Loucy (cell line): ENCODE measurements around the gene CXCL14.

Experiments
- H2AFZ ChIP-seq: fragments of 200-600 bp; sonication (generic); 2 replicates; pipeline ENCODE4 v1.6.0; 2016; ENCODE audit warnings: antibody characterized with exemption, mild to moderate bottlenecking, low read length, moderate library complexity
- H3F3A ChIP-seq: fragments of 200-600 bp; 2 replicates; pipeline ENCODE4 v1.6.0; 2016; ENCODE audit warnings: antibody characterized with exemption, low read depth, mild to moderate bottlenecking
- H3K27me3 ChIP-seq: fragments of 200-600 bp; sonication (generic); 2 replicates; pipeline ENCODE4 v1.6.1; 2014; ENCODE audit warnings: low read length, mild to moderate bottlenecking; ENCODE audit not compliant: insufficient read depth, poor library complexity, severe bottlenecking
- H3K36me3 ChIP-seq: fragments of 200-600 bp; sonication (generic); 2 replicates; pipeline ENCODE4 v1.6.1; 2016; ENCODE audit warnings: low read length; ENCODE audit not compliant: insufficient read depth
- H3K4me1 ChIP-seq: fragments of 200-600 bp; sonication (generic); 2 replicates; pipeline ENCODE4 v1.5.1; 2014; ENCODE audit warnings: low read length, mild to moderate bottlenecking; ENCODE audit not compliant: insufficient read depth, poor library complexity, severe bottlenecking
- H3K4me2 ChIP-seq: fragments of 200-600 bp; sonication (generic); 2 replicates; pipeline ENCODE4 v1.6.0; 2014; ENCODE audit warnings: antibody characterized with exemption, low read length, low read depth, mild to moderate bottlenecking; ENCODE audit not compliant: poor library complexity, severe bottlenecking
- H3K4me3 ChIP-seq: fragments of 200-600 bp; sonication (generic); 2 replicates; pipeline ENCODE4 v1.5.1; 2014; ENCODE audit warnings: low read length, mild to moderate bottlenecking, mixed read lengths; ENCODE audit not compliant: poor library complexity, severe bottlenecking
- H3K79me2 ChIP-seq: fragments of 200-600 bp; sonication (generic); 2 replicates; pipeline ENCODE4 v1.6.1; 2014; ENCODE audit warnings: low read length; ENCODE audit not compliant: insufficient read depth
- H3K9ac ChIP-seq: fragments of 200-600 bp; sonication (generic); 2 replicates; pipeline ENCODE4 v1.6.0; 2014; ENCODE audit warnings: mild to moderate bottlenecking, low read depth, low read length, moderate library complexity; ENCODE audit not compliant: poor library complexity, severe bottlenecking
- H3K9me2 ChIP-seq: fragments of 200-600 bp; sonication (generic); replicated peaks from 2 replicates; pipeline ENCODE4 v1.6.1; 2016; ENCODE audit warnings: low read depth, low read length, mixed read lengths
- H3K9me3 ChIP-seq: fragments of 200-600 bp; sonication (generic); 2 replicates; pipeline ENCODE4 v1.6.1; 2014; ENCODE audit warnings: mild to moderate bottlenecking, antibody characterized with exemption, low read length, low read depth; ENCODE audit not compliant: insufficient read depth
- H4K20me1 ChIP-seq: fragments of 200-600 bp; sonication (generic); 2 replicates; pipeline ENCODE4 v1.6.0; 2014; ENCODE audit warnings: antibody characterized with exemption, low read length, mild to moderate bottlenecking; ENCODE audit not compliant: insufficient read depth, poor library complexity, severe bottlenecking
- CTCF ChIP-seq: fragments of 200-600 bp; sonication (generic); conservative IDR thresholded peaks from 2 replicates; pipeline ENCODE4 v1.5.1; 2014; ENCODE audit warnings: mild to moderate bottlenecking, antibody characterized with exemption, low read length
- EZH2phosphoT487 ChIP-seq: fragments of 200-600 bp; IDR thresholded peaks from 2 replicates; pipeline ENCODE4 v1.6.1; 2018; ENCODE audit warnings: antibody characterized with exemption, mild to moderate bottlenecking, moderate library complexity, borderline replicate concordance

The CXCL14 gene

GRCh38 chr5:135601466-135601865, 22.7 kb upstream of the CXCL14 start:
- Histone ChIP-seq H3K36me3 (no peaks in the 10 kb centered on the region), H3K27me3 (no peaks in the 10 kb centered on the region), H3F3A (no peaks in the 10 kb centered on the region), H3K79me2 (no peaks in the 10 kb centered on the region), H3K9ac (no peak overlapping the region), H3K4me3 (no peak overlapping the region), H3K4me1 (peaks cover 10% of the 10 kb centered on the region), H3K9me3 (no peaks in the 10 kb centered on the region), H2AFZ (no peak overlapping the region), H3K9me2 (no peaks in the 10 kb centered on the region), H4K20me1 (no peaks in the 10 kb centered on the region), H3K4me2 (no peak overlapping the region)
- TF ChIP-seq CTCF = no peak
- TF ChIP-seq EZH2phosphoT487 = no peak

- H3K9me3 ChIP-seq = no peaks in the 10 kb centered on the region
- peaks cover 10% of the 10 kb centered on the region for H3K4me1 ChIP-seq
- no peaks in the 10 kb centered on the region for H3F3A ChIP-seq
- H3K4me3 ChIP-seq = no peak overlapping the region
- H3K4me2 ChIP-seq = no peak overlapping the region
- no peaks in the 10 kb centered on the region for H3K27me3 ChIP-seq
- H2AFZ ChIP-seq = no peak overlapping the region
- no peaks in the 10 kb centered on the region for H3K36me3 ChIP-seq
- TF ChIP-seq CTCF (no peak), EZH2phosphoT487 (no peak)
- no peak overlapping the region for H3K9ac ChIP-seq
- no peaks in the 10 kb centered on the region for H3K9me2 ChIP-seq
- H3K79me2 ChIP-seq = no peaks in the 10 kb centered on the region
- no peaks in the 10 kb centered on the region for H4K20me1 ChIP-seq
Measured at GRCh38 chr5:135600971-135601381, 22.2 kb upstream of the CXCL14 start.

- H2AFZ ChIP-seq = no peak overlapping the region
- H4K20me1 ChIP-seq = no peaks in the 10 kb centered on the region
- no peaks in the 10 kb centered on the region for H3K36me3 ChIP-seq
- H3K4me1 ChIP-seq = peaks cover 10% of the 10 kb centered on the region
- H3K9me2 ChIP-seq = no peaks in the 10 kb centered on the region
- no peaks in the 10 kb centered on the region for H3K79me2 ChIP-seq
- no peak overlapping the region for H3K4me2 ChIP-seq
- no peak overlapping the region for H3K4me3 ChIP-seq
- no peaks in the 10 kb centered on the region for H3K9me3 ChIP-seq
- no peak overlapping the region for H3K9ac ChIP-seq
- TF ChIP-seq EZH2phosphoT487 (no peak), CTCF (no peak)
- no peaks in the 10 kb centered on the region for H3F3A ChIP-seq
- H3K27me3 ChIP-seq = no peaks in the 10 kb centered on the region
Measured at GRCh38 chr5:135600152-135600570, 21.4 kb upstream of the CXCL14 start.
